ENCODE results near the gene CEACAM4.

GRCh38 chr19:41610789-41611188, 16.1 kb downstream of the CEACAM4 start:
- TF ChIP-seq CTCF (IDR thresholded peaks at IDR 0.05) (no peak), POLR2AphosphoS5 (IDR thresholded peaks at IDR 0.05) (no peak), POLR2A (IDR thresholded peaks at IDR 0.05) (no peak)
